ENCODE data around the gene FSTL3.

DNA sequence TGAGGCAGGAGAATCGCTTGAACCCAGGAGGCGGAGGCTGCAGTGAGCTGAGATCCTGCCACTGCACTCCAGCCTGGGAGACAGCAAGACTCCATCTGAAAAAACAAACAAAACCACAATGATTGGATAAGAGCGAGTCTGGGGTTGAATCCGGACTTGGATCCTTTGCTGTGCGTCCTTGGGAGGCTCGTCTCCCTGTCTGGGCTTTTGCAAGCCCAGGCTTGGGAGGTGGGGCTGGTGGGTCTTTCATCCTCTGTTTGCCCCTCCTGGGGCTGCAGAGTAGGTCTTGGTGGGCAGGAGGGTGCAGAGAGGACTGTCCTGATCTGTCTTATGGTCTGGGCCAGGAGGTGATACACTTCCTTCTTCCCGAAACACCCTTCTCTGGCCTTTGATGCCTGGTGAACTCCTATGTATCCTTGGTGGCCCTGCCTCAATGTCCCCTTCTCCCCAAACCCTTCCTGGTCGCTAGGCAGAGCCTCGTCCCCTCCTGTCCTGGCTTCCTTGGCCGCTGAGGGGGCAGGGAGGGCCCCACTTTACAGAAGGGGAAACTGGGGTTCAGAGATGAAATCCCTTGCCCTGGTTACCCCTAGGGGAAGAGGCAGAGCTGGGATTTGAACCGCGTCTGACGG is 49.4 kb downstream of the FSTL3 start:
- TF ChIP-seq, protein P1, sequence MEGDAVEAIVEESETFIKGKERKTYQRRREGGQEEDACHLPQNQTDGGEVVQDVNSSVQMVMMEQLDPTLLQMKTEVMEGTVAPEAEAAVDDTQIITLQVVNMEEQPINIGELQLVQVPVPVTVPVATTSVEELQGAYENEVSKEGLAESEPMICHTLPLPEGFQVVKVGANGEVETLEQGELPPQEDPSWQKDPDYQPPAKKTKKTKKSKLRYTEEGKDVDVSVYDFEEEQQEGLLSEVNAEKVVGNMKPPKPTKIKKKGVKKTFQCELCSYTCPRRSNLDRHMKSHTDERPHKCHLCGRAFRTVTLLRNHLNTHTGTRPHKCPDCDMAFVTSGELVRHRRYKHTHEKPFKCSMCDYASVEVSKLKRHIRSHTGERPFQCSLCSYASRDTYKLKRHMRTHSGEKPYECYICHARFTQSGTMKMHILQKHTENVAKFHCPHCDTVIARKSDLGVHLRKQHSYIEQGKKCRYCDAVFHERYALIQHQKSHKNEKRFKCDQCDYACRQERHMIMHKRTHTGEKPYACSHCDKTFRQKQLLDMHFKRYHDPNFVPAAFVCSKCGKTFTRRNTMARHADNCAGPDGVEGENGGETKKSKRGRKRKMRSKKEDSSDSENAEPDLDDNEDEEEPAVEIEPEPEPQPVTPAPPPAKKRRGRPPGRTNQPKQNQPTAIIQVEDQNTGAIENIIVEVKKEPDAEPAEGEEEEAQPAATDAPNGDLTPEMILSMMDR (IDR thresholded peaks at IDR 0.05; ENCODE audit: low read depth, low read length, poor library complexity, severe bottlenecking) = no peak
- TF ChIP-seq EZH2phosphoT487 (IDR thresholded peaks at IDR 0.05; ENCODE audit: borderline replicate concordance, low read length) = no peak

Measured in DOHH2 (cell line).